Stimulated activated CD4-positive, alpha-beta T cell treated with anti-CD3 and anti-CD28 coated beads, Interleukin-2, amount 100 ng/mL, for 24 hours (primary cell): ENCODE measurements around the gene DLG2.
A peak's percentile ranks its signal among the peaks of the same experiment; 100 is the strongest.

ENCODE experiments used
- DNase-seq, 2 donors: peaks; one replicate each; pipeline ENCODE4 v3.0.0-alpha.2; 2020

DLG2 gene

GRCh38 chr11:83863272-83863671 lies 1763.9 kb downstream of the DLG2 start:
- DNase-seq = no peak

- DNase-seq = no peak
Measured at GRCh38 chr11:83862691-83863090, 1764.5 kb downstream of the DLG2 start.

GRCh38 chr11:83862033-83862432 lies 1765.1 kb downstream of the DLG2 start:
- DNase-seq = no peak

- DNase-seq = no peak
Measured at GRCh38 chr11:83858694-83859093, 1768.5 kb downstream of the DLG2 start.

- no peak for DNase-seq
Measured at GRCh38 chr11:83855237-83855636, 1771.9 kb downstream of the DLG2 start.

- no peak for DNase-seq
Measured at GRCh38 chr11:83852775-83853442, 1774.2 kb downstream of the DLG2 start.

- no peak for DNase-seq
Measured at GRCh38 chr11:83852012-83852411, 1775.1 kb downstream of the DLG2 start.

- DNase-seq = no peak
Measured at GRCh38 chr11:83847467-83848034, 1779.6 kb downstream of the DLG2 start.

- DNase-seq = no peak
Measured at GRCh38 chr11:83845797-83846196, 1781.3 kb downstream of the DLG2 start.

GRCh38 chr11:83840326-83840725 lies 1786.8 kb downstream of the DLG2 start:
- DNase-seq = no peak

- DNase-seq = peak in 1 of 2 donors; percentile 1
Measured at GRCh38 chr11:83836883-83837654, 1790.1 kb downstream of the DLG2 start.

- no peak for DNase-seq
Measured at GRCh38 chr11:83836065-83836464, 1791.1 kb downstream of the DLG2 start.

GRCh38 chr11:83835423-83835822 lies 1791.7 kb downstream of the DLG2 start:
- no peak for DNase-seq

- no peak for DNase-seq
Measured at GRCh38 chr11:83831929-83832328, 1795.2 kb downstream of the DLG2 start.

GRCh38 chr11:83827940-83828554 lies 1799.1 kb downstream of the DLG2 start:
- DNase-seq = no peak

- DNase-seq = no peak
Measured at GRCh38 chr11:83827520-83827919, 1799.6 kb downstream of the DLG2 start.

- DNase-seq = no peak
Measured at GRCh38 chr11:83826078-83826477, 1801.1 kb downstream of the DLG2 start.

- DNase-seq = no peak
Measured at GRCh38 chr11:83823461-83824025, 1803.6 kb downstream of the DLG2 start.

GRCh38 chr11:83819931-83820549 lies 1807.1 kb downstream of the DLG2 start:
- no peak for DNase-seq

GRCh38 chr11:83818349-83818748 lies 1808.8 kb downstream of the DLG2 start:
- no peak for DNase-seq

GRCh38 chr11:83816572-83817187 lies 1810.5 kb downstream of the DLG2 start:
- DNase-seq = no peak

- DNase-seq = no peak
Measured at GRCh38 chr11:83815736-83816135, 1811.4 kb downstream of the DLG2 start.
